ENCODE measurements around the gene UBL4B.

Gene UBL4B

GRCh38 chr1:110158261-110158660 is 46.0 kb downstream of the UBL4B start:
- H3K4me1 ChIP-seq (ENCODE audit: insufficient read depth, low read length): no peaks in the 10 kb centered on the region
- peaks cover 43% of the 10 kb centered on the region for H3K27me3 ChIP-seq (ENCODE audit: insufficient read depth, low read length)
- H3K36me3 ChIP-seq (ENCODE audit: insufficient read depth, low read length): no peaks in the 10 kb centered on the region
- no peak overlapping the region for H3K4me3 ChIP-seq (ENCODE audit: low read length)
- no peak overlapping the region for H2AFZ ChIP-seq (ENCODE audit: low read depth, low read length)
- no peaks in the 10 kb centered on the region for H3K9me3 ChIP-seq (ENCODE audit: low read length)

DNA sequence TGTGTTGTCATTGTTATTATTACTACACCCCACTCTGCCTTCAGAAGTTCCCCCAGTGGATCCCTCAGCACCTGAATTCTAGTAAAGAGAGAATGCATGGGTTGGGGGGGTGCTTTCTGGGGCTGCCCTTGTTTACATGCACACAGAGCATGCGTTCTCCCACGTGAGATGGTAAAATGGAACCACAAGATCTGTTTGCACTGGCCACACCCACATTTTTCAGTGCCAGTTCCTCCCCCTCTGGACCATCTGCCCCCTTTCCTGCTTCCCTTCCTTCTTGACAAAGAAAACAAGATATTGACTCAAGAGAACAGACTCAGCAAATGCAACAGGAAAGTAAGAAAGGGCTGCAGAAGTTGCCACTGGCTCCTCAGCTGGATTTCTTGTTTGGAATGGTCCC is 46.9 kb downstream of the UBL4B start:
- peaks cover 44% of the 10 kb centered on the region for H3K27me3 ChIP-seq (ENCODE audit: insufficient read depth, low read length)
- H3K4me1 ChIP-seq (ENCODE audit: insufficient read depth, low read length): no peaks in the 10 kb centered on the region
- no peak overlapping the region for H3K4me3 ChIP-seq (ENCODE audit: low read length)
- no peak overlapping the region for H2AFZ ChIP-seq (ENCODE audit: low read depth, low read length)
- no peaks in the 10 kb centered on the region for H3K9me3 ChIP-seq (ENCODE audit: low read length)
- no peaks in the 10 kb centered on the region for H3K36me3 ChIP-seq (ENCODE audit: insufficient read depth, low read length)

GRCh38 chr1:110160538-110161100 is 48.4 kb downstream of the UBL4B start:
- H3K27me3 ChIP-seq (ENCODE audit: insufficient read depth, low read length): peaks cover 44% of the 10 kb centered on the region
- H2AFZ ChIP-seq (ENCODE audit: low read depth, low read length): no peak overlapping the region
- H3K9me3 ChIP-seq (ENCODE audit: low read length): no peaks in the 10 kb centered on the region
- no peaks in the 10 kb centered on the region for H3K4me1 ChIP-seq (ENCODE audit: insufficient read depth, low read length)
- no peak overlapping the region for H3K4me3 ChIP-seq (ENCODE audit: low read length)
- H3K36me3 ChIP-seq (ENCODE audit: insufficient read depth, low read length): no peaks in the 10 kb centered on the region

- Histone ChIP-seq H2AFZ (ENCODE audit: low read depth, low read length) (no peak overlapping the region), H3K4me3 (ENCODE audit: low read length) (no peak overlapping the region), H3K27me3 (ENCODE audit: insufficient read depth, low read length) (peaks cover 49% of the 10 kb centered on the region)
Observed at GRCh38 chr1:110161165-110161564, 48.9 kb downstream of the UBL4B start.

GRCh38 chr1:110161849-110162248 is 49.6 kb downstream of the UBL4B start:
- Histone ChIP-seq H3K36me3 (ENCODE audit: insufficient read depth, low read length) (no peaks in the 10 kb centered on the region), H3K4me1 (ENCODE audit: insufficient read depth, low read length) (no peaks in the 10 kb centered on the region), H3K27me3 (ENCODE audit: insufficient read depth, low read length) (peaks cover 49% of the 10 kb centered on the region), H2AFZ (ENCODE audit: low read depth, low read length) (no peak overlapping the region), H3K9me3 (ENCODE audit: low read length) (no peaks in the 10 kb centered on the region), H3K4me3 (ENCODE audit: low read length) (no peak overlapping the region)

More at GRCh38 chr1:110161165-110161564, 48.9 kb downstream of the UBL4B start:
- Histone ChIP-seq H3K9me3 (ENCODE audit: low read length) (no peaks in the 10 kb centered on the region), H3K4me1 (ENCODE audit: insufficient read depth, low read length) (no peaks in the 10 kb centered on the region), H3K36me3 (ENCODE audit: insufficient read depth, low read length) (no peaks in the 10 kb centered on the region)
